ENCODE data around the gene LEPR.

The LEPR gene

GRCh38 chr1:65431111-65431705 lies 10.7 kb downstream of the LEPR start:
- intact Hi-C loops (cut with DNase I; ENCODE audit: low total_unique reads): no loop called here

DNA sequence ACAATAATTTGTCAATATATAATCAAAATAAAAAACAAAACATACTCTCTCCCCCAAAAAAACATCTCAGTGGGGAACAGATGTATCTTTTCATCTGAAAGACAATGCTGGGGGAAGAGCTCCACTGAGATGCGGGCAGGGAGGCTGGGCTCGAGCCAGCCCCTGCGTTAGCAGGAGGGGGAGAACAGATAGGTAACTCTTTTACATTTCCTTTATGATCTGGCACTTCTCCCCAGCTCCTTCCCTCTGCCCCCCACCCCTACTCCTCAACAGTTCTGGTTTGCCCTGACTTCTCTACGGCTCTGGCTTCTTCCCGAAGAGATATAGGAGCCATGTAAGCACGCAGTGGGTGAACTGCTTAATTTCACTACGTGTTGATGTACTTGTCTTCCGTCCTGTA lies 12.4 kb downstream of the LEPR start:
- no peak for DNase-seq
- no peaks in the 10 kb centered on the region for H3K9me3 ChIP-seq
- intact Hi-C loops (cut with DNase I; ENCODE audit: low total_unique reads): no loop called here
- no peak for TF ChIP-seq CTCF (IDR thresholded peaks at IDR 0.05)
- peaks cover 0 to 28% (median 13%) of the 10 kb centered on the region in 4 donors for H3K4me1 ChIP-seq
- no peak overlapping the region for H3K4me3 ChIP-seq
- no peak overlapping the region for H3K27ac ChIP-seq
- peaks cover 16 to 32% (median 24%) of the 10 kb centered on the region in 3 donors for H3K36me3 ChIP-seq
- no peaks in the 10 kb centered on the region for H3K27me3 ChIP-seq

More at GRCh38 chr1:65431111-65431705, 10.7 kb downstream of the LEPR start:
- Histone ChIP-seq H3K27ac (peak overlapping the region in 1 of 2 donors; percentile 57), H3K27me3 (no peaks in the 10 kb centered on the region), H3K4me3 (no peak overlapping the region), H3K9me3 (no peaks in the 10 kb centered on the region), H3K36me3 (peaks cover 28 to 48% (median 39%) of the 10 kb centered on the region in 3 donors), H3K4me1 (peaks cover 0 to 26% (median 12%) of the 10 kb centered on the region in 4 donors)
- peak; percentile 46 to 52 for TF ChIP-seq CTCF (IDR thresholded peaks at IDR 0.05)
- no peak for DNase-seq

DNA sequence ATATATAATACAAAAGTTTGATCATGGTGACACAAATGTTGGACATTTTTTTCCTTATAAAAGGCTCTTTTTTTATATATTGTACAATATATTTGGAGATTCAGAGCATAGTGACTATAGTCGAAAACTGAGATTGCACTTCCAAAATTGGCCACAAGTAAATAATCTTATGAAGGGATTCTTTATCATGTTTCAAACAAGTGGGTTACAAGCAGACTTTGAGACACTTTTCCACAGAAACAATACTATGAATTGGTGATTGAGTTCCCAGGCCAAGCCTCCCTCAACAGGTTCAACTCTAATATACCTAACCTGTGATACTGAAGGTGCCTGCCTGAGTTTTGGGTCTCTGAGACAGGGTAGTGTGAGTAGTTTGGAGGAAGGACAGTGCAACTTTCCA lies 13.8 kb downstream of the LEPR start:
- Histone ChIP-seq H3K27ac (no peak overlapping the region), H3K4me1 (peaks cover 0 to 23% (median 12%) of the 10 kb centered on the region in 4 donors), H3K9me3 (no peaks in the 10 kb centered on the region), H3K36me3 (peaks cover 16 to 28% (median 24%) of the 10 kb centered on the region in 3 donors), H3K27me3 (no peaks in the 10 kb centered on the region), H3K4me3 (no peak overlapping the region)
- no peak for DNase-seq
- intact Hi-C loops (cut with DNase I; ENCODE audit: low total_unique reads): no loop called here
- no peak for TF ChIP-seq CTCF (IDR thresholded peaks at IDR 0.05)

GRCh38 chr1:65434760-65435159 lies 14.3 kb downstream of the LEPR start:
- Histone ChIP-seq H3K36me3 (peaks cover 16 to 28% (median 24%) of the 10 kb centered on the region in 3 donors), H3K9me3 (no peaks in the 10 kb centered on the region), H3K27me3 (no peaks in the 10 kb centered on the region), H3K4me1 (peaks cover 0 to 18% (median 10%) of the 10 kb centered on the region in 4 donors), H3K27ac (no peak overlapping the region), H3K4me3 (no peak overlapping the region)
- DNase-seq: no peak
- TF ChIP-seq CTCF (IDR thresholded peaks at IDR 0.05): no peak
- intact Hi-C loops (cut with DNase I; ENCODE audit: low total_unique reads): no loop called here

DNA sequence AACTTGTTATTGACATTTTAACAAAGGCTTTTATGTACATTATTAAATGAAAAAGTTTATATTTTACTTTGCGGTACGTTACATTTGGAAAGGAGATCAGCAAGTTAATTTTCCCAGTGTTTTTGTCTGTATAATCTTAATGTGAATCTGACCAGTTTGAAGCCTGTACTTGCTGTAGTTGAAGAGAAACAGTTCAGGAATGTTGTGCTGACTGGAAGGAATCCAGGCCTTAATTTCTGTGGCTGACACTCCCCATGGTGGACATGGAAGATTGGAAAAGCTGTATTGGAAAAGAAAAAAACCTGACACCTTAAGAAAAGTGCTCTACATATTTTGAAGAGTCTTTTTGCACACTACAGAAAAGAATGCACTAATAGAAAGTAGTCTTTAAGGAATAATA lies 15.5 kb downstream of the LEPR start:
- intact Hi-C loops (cut with DNase I; ENCODE audit: low total_unique reads): no loop called here
- H3K36me3 ChIP-seq: peaks cover 16 to 28% (median 24%) of the 10 kb centered on the region in 3 donors
- no peak overlapping the region for H3K4me3 ChIP-seq
- no peak for DNase-seq
- no peak overlapping the region for H3K27ac ChIP-seq
- H3K27me3 ChIP-seq: no peaks in the 10 kb centered on the region
- no peak for TF ChIP-seq CTCF (IDR thresholded peaks at IDR 0.05)
- H3K4me1 ChIP-seq: peaks cover 0 to 9% (median 7%) of the 10 kb centered on the region in 4 donors
- H3K9me3 ChIP-seq: no peaks in the 10 kb centered on the region
